Epidermal melanocyte (primary cell): Measurements from ENCODE around the gene GPC3.

Experiments used
- DNase-seq: peaks from one replicate; pipeline ENCODE4 v3.0.0; 2011; ENCODE audit warnings: low spot score; ENCODE audit not compliant: insufficient read length

GPC3 gene

GRCh38 chrX:133607419-133608348, 377.7 kb downstream of the GPC3 start:
- no peak for DNase-seq

GRCh38 chrX:133606990-133607389, 378.4 kb downstream of the GPC3 start:
- DNase-seq = no peak

GRCh38 chrX:133604801-133605200, 380.6 kb downstream of the GPC3 start:
- DNase-seq = no peak

- DNase-seq = no peak
Measured at GRCh38 chrX:133602881-133603280, 382.5 kb downstream of the GPC3 start.

GRCh38 chrX:133601116-133601515, 384.3 kb downstream of the GPC3 start:
- DNase-seq = no peak

- no peak for DNase-seq
Measured at GRCh38 chrX:133600536-133600935, 384.9 kb downstream of the GPC3 start.

GRCh38 chrX:133598601-133599335, 386.6 kb downstream of the GPC3 start:
- DNase-seq = no peak

GRCh38 chrX:133594156-133594555, 391.2 kb downstream of the GPC3 start:
- DNase-seq = no peak

- no peak for DNase-seq
Measured at GRCh38 chrX:133593531-133593930, 391.9 kb downstream of the GPC3 start.

- DNase-seq = no peak
Measured at GRCh38 chrX:133590703-133591505, 394.5 kb downstream of the GPC3 start.

GRCh38 chrX:133588827-133589226, 396.6 kb downstream of the GPC3 start:
- no peak for DNase-seq

- no peak for DNase-seq
Measured at GRCh38 chrX:133587818-133588217, 397.6 kb downstream of the GPC3 start.

- no peak for DNase-seq
Measured at GRCh38 chrX:133587071-133587470, 398.3 kb downstream of the GPC3 start.

- no peak for DNase-seq
Measured at GRCh38 chrX:133586443-133586842, 399.0 kb downstream of the GPC3 start.

- DNase-seq = no peak
Measured at GRCh38 chrX:133583825-133584224, 401.6 kb downstream of the GPC3 start.

- no peak for DNase-seq
Measured at GRCh38 chrX:133580625-133581024, 404.8 kb downstream of the GPC3 start.

- DNase-seq = no peak
Measured at GRCh38 chrX:133579631-133580030, 405.8 kb downstream of the GPC3 start.

- DNase-seq = no peak
Measured at GRCh38 chrX:133576876-133577275, 408.5 kb downstream of the GPC3 start.

GRCh38 chrX:133575501-133576136, 409.8 kb downstream of the GPC3 start:
- DNase-seq = no peak

- no peak for DNase-seq
Measured at GRCh38 chrX:133574716-133575115, 410.7 kb downstream of the GPC3 start.

GRCh38 chrX:133570549-133570948, 414.8 kb downstream of the GPC3 start:
- no peak for DNase-seq
